Urothelium cell line (cell line): Measurements from ENCODE around the gene IGSF23.

ENCODE experiments used
- DNase-seq: peaks from one replicate; pipeline ENCODE4 v3.0.0; 2011; ENCODE audit warnings: low spot score, mixed read lengths
- FAIRE-seq: peaks from 2 replicates; lab custom pipeline; 2011; peaks lifted over from hg19 to GRCh38; lab: Jason Lieb, UNC

The IGSF23 gene

GRCh38 chr19:44640518-44640917, 27.2 kb downstream of the IGSF23 start:
- FAIRE-seq (no peak), DNase-seq (no peak)

GRCh38 chr19:44641501-44642265, 28.3 kb downstream of the IGSF23 start:
- no peak for DNase-seq
- no peak for FAIRE-seq

GRCh38 chr19:44642377-44642776, 29.0 kb downstream of the IGSF23 start:
- no peak for DNase-seq
- FAIRE-seq: no peak

- FAIRE-seq (no peak), DNase-seq (peak; percentile 96)
These were observed 30.4 kb downstream of the IGSF23 start, which contains the start of gene PVR for GRCh38 chr19:44643605-44644401. PVR (plus strand) TSS chr19:44643910; CDS start chr19:44644097, 187 bp downstream.

- no peak for FAIRE-seq
- DNase-seq: peak; percentile 57
These were observed 31.1 kb downstream of the IGSF23 start for GRCh38 chr19:44644402-44645016.

- FAIRE-seq (no peak), DNase-seq (no peak)
These were observed 32.2 kb downstream of the IGSF23 start for GRCh38 chr19:44645407-44646048.

GRCh38 chr19:44646049-44646416, 32.7 kb downstream of the IGSF23 start:
- DNase-seq (no peak), FAIRE-seq (no peak)

GRCh38 chr19:44647144-44647543, 33.8 kb downstream of the IGSF23 start:
- no peak for DNase-seq
- no peak for FAIRE-seq

GRCh38 chr19:44648631-44649251, 35.4 kb downstream of the IGSF23 start:
- DNase-seq (no peak), FAIRE-seq (no peak)

GRCh38 chr19:44649578-44650145, 36.3 kb downstream of the IGSF23 start:
- FAIRE-seq (no peak), DNase-seq (no peak)

- DNase-seq (no peak), FAIRE-seq (peak; percentile 32)
These were observed 40.0 kb downstream of the IGSF23 start for GRCh38 chr19:44653343-44653742.

GRCh38 chr19:44653977-44654774, 40.8 kb downstream of the IGSF23 start:
- DNase-seq: no peak
- FAIRE-seq: no peak

- FAIRE-seq (no peak), DNase-seq (peak; percentile 69)
These were observed 44.0 kb downstream of the IGSF23 start for GRCh38 chr19:44657211-44657921.

- no peak for DNase-seq
- FAIRE-seq: no peak
These were observed 44.8 kb downstream of the IGSF23 start for GRCh38 chr19:44658069-44658733.

GRCh38 chr19:44660081-44660480, 46.7 kb downstream of the IGSF23 start:
- FAIRE-seq (no peak), DNase-seq (no peak)

- no peak for DNase-seq
- no peak for FAIRE-seq
These were observed 47.8 kb downstream of the IGSF23 start for GRCh38 chr19:44661205-44661604.

- FAIRE-seq (no peak), DNase-seq (no peak)
These were observed 48.5 kb downstream of the IGSF23 start for GRCh38 chr19:44661904-44662303.

- DNase-seq (no peak), FAIRE-seq (no peak)
These were observed 49.5 kb downstream of the IGSF23 start for GRCh38 chr19:44662691-44663385.
